Endothelial cell of umbilical vein (primary cell): Measurements from ENCODE around the gene LTBP2. TPM values are rescaled to one million over a fixed set of nuclear protein-coding genes. Genes with fewer than 3 reads are reported as not detected.

ENCODE experiments used
- BruUV-seq: library from RNA; stranded (reverse); fragments of 400-500 nt; replicated peaks from 2 replicates; lab custom pipeline; 2021; lab: Mats Ljungman, UMichigan
- CTCF ChIA-PET: fragments of 300-600, 350-600 bp; sonication (Branson Sonifier 250); formaldehyde crosslinking; loops from one replicate; lab custom pipeline; 2021; ENCODE audit warnings: antibody characterized with exemption, inconsistent platforms; lab: Charles Lee
- POLR2A ChIA-PET: fragments of 300-600, 350-600 bp; sonication (Branson Sonifier 250); formaldehyde crosslinking; loops from one replicate; lab custom pipeline; 2021; ENCODE audit warnings: antibody characterized with exemption, inconsistent platforms; lab: Charles Lee
- DNase-seq: peaks from one replicate; pipeline ENCODE4 v3.0.0-alpha.2; 2011; ENCODE audit warnings: low read depth, low spot score
- FAIRE-seq: peaks from 2 replicates; lab custom pipeline; 2011; peaks lifted over from hg19 to GRCh38; lab: Jason Lieb, UNC
- H2AFZ ChIP-seq: 2 replicates; pipeline ENCODE4 v1.6.0; 2012; ENCODE audit warnings: low read depth, low read length, control low read depth, inconsistent platforms
- H3K27ac ChIP-seq: 2 replicates; pipeline ENCODE4 v1.5.1; 2011; ENCODE audit warnings: low read depth, mild to moderate bottlenecking, control low read depth, low read length, moderate library complexity; ENCODE audit not compliant: insufficient read depth
- H3K27me3 ChIP-seq, 2 experiments: 2 replicates each; pipeline versions ENCODE4 v1.6.0 to v1.6.1; 2011; ENCODE audit warnings: low read length in 2 of 2, mixed read lengths in 1 of 2; ENCODE audit not compliant: control insufficient read depth in 2 of 2, insufficient read depth in 2 of 2
- H3K36me3 ChIP-seq, 2 experiments: 2 replicates in 1 of 2; 3 replicates in 1 of 2; pipeline ENCODE4 v1.5.1; 2011; ENCODE audit warnings: low read length in 2 of 2, mild to moderate bottlenecking in 1 of 2, moderate library complexity in 1 of 2; ENCODE audit not compliant: control insufficient read depth in 2 of 2, insufficient read depth in 2 of 2; ENCODE audit errors: extremely low read depth in 1 of 2
- H3K4me1 ChIP-seq: 3 replicates; pipeline ENCODE4 v1.5.1; 2011; ENCODE audit warnings: mild to moderate bottlenecking, low read length; ENCODE audit not compliant: control insufficient read depth, insufficient read depth; ENCODE audit errors: extremely low read depth
- H3K4me2 ChIP-seq: 2 replicates; pipeline ENCODE4 v1.6.1; 2011; ENCODE audit warnings: low read length, control low read depth, mixed read lengths; ENCODE audit not compliant: insufficient read depth
- H3K4me3 ChIP-seq, 3 experiments: fragments of 200-600 bp in 1 of 3; sonication (generic), shearing (Covaris generic) in 1 of 3; replicated peaks in 1 of 3; 2 replicates each; pipeline ENCODE4 v1.5.1; 2011 to 2016; ENCODE audit warnings: control low read depth in 3 of 3, low read length in 3 of 3, mild to moderate bottlenecking in 2 of 3, inconsistent platforms in 1 of 3, low read depth in 1 of 3, moderate library complexity in 1 of 3; ENCODE audit not compliant: insufficient read depth in 1 of 3
- H3K79me2 ChIP-seq: 2 replicates; pipeline ENCODE4 v1.6.0; 2012; ENCODE audit warnings: low read length, inconsistent platforms; ENCODE audit not compliant: control insufficient read depth, insufficient read depth
- H3K9ac ChIP-seq: replicated peaks from 2 replicates; pipeline ENCODE3; 2011; ENCODE audit warnings: low read length, control low read depth; ENCODE audit not compliant: insufficient read depth; ENCODE audit errors: extremely low read depth
- H3K9me1 ChIP-seq: replicated peaks from 3 replicates; pipeline ENCODE4 v1.6.0; 2011; ENCODE audit warnings: mild to moderate bottlenecking, low read length; ENCODE audit not compliant: control insufficient read depth, insufficient read depth; ENCODE audit errors: extremely low read depth
- H3K9me3 ChIP-seq: replicated peaks from 2 replicates; pipeline ENCODE4 v1.5.1; 2012; ENCODE audit warnings: low read length, inconsistent platforms; ENCODE audit not compliant: control insufficient read depth, insufficient read depth
- H4K20me1 ChIP-seq: replicated peaks from 2 replicates; pipeline ENCODE3; 2011; ENCODE audit warnings: mild to moderate bottlenecking, low read length; ENCODE audit not compliant: control insufficient read depth, insufficient read depth; ENCODE audit errors: extremely low read depth
- CTCF ChIP-seq, 2 donors: IDR thresholded peaks; 1 replicate in 1 of 2; 2 replicates in 1 of 2; pipeline ENCODE4 v1.5.1; 2011; ENCODE audit warnings: low read length in 2 of 2, mild to moderate bottlenecking in 2 of 2, moderate library complexity in 2 of 2, control low read depth in 1 of 2, inconsistent platforms in 1 of 2, low read depth in 1 of 2; ENCODE audit not compliant: insufficient read depth in 1 of 2; ENCODE audit errors: extremely low read depth in 1 of 2
- FOS ChIP-seq: IDR thresholded peaks from 2 replicates; pipeline ENCODE4 v1.6.1; 2011; ENCODE audit warnings: mild to moderate bottlenecking, low read length, moderate library complexity, borderline replicate concordance; ENCODE audit not compliant: insufficient read depth
- JUN ChIP-seq: IDR thresholded peaks from 2 replicates; pipeline ENCODE4 v1.6.1; 2011; ENCODE audit warnings: borderline replicate concordance, low read depth; ENCODE audit not compliant: insufficient read length, insufficient read depth
- dilution Hi-C: fragments of 300-500 bp; cut with MboI; formaldehyde crosslinking; loops from one replicate; pipeline ENCODE4 v1.15.0; 2019; ENCODE audit warnings: low sequenced_read_pairs; ENCODE audit not compliant: extremely low pct_ligation_motif_present
- intact Hi-C: fragments of 100-400 bp; cut with micrococcal nuclease; formaldehyde crosslinking; loops from one replicate; pipeline ENCODE4 v1.10.0; 2022
- polyA plus RNA-seq, 4 experiments: library from polyadenylated mRNA; depleted of rRNA in 3 of 4; stranded (reverse) in 3 of 4; unstranded in 1 of 4; fragments of >200 nt; gene quantifications; 2 replicates each; pipeline versions ENCODE4 v1.2.1 to v1.2.3, GENCODE V29; 2011 to 2012; ENCODE audit warnings: missing spikeins in 1 of 4
- total RNA-seq: library from RNA; stranded (reverse); gene quantifications from 2 replicates; pipeline ENCODE4 v1.2.3, GENCODE V29; 2021
- TF ChIP-seq, protein P1 (sequence below): IDR thresholded peaks from 2 replicates; pipeline ENCODE4 v1.6.1; 2011; ENCODE audit not compliant: insufficient read depth, insufficient read length

Gene LTBP2
- total and polyA plus RNA-seq, 2 donors (not counting 3 experiments of a cell fraction or from before 2014, with no cell fraction given): 209 to 268 TPM

- no TSS peak for BruUV-seq
- Histone ChIP-seq H3K27ac (no peak overlapping the region), H3K27me3 (no peaks in the 10 kb centered on the region), H3K4me2 (no peak overlapping the region), H3K4me3 (no peak overlapping the region), H3K9me1 (no peaks in the 10 kb centered on the region), H3K36me3 (no peaks in the 10 kb centered on the region), H3K79me2 (no peaks in the 10 kb centered on the region), H3K9ac (no peak overlapping the region), H4K20me1 (no peaks in the 10 kb centered on the region), H2AFZ (no peak overlapping the region), H3K9me3 (no peaks in the 10 kb centered on the region), H3K4me1 (peaks cover 8% of the 10 kb centered on the region)
- ChIA-PET POLR2A (no interaction called here), CTCF (interaction anchor here (1.2 to 5.5 kb wide), 3 partner anchors 11 to 34 kb away, joined by 3 to 43 read pairs (median 6); partner anchors contain the start of gene NPC2)
- DNase-seq: peak; percentile 49
- dilution Hi-C loops: no loop called here
- intact Hi-C loops: loop anchor here (1.0 kb wide), 1 partner anchor 20 kb away; no protein-coding TSS in a partner anchor
- FAIRE-seq: peak; percentile 77
- TF ChIP-seq CTCF (IDR thresholded peaks at IDR 0.05; ENCODE audit: extremely low read depth in 1 of 2, insufficient read depth in 1 of 2, low read depth in 1 of 2, low read length in 2 of 2) (peak; percentile 73 to 81), JUN (peak; percentile 23), FOS (peak; percentile 59)
- TF ChIP-seq, protein P1, sequence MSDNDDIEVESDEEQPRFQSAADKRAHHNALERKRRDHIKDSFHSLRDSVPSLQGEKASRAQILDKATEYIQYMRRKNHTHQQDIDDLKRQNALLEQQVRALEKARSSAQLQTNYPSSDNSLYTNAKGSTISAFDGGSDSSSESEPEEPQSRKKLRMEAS: no peak
Observed at GRCh38 chr14:74459289-74459946, 152.6 kb downstream of the LTBP2 start.
